ENCODE data around the gene TPD52L2. TPM values are rescaled to one million over a fixed set of nuclear protein-coding genes. Genes with fewer than 3 reads are reported as not detected.
"Not testable (repeated sequence)": the region's sequence is repeated elsewhere in the genome, so short reads cannot be mapped to it uniquely, and the experiment has no call there.

TPD52L2 gene
- total RNA-seq, 1 experiment from 2014 or later, result 129 TPM

DNA sequence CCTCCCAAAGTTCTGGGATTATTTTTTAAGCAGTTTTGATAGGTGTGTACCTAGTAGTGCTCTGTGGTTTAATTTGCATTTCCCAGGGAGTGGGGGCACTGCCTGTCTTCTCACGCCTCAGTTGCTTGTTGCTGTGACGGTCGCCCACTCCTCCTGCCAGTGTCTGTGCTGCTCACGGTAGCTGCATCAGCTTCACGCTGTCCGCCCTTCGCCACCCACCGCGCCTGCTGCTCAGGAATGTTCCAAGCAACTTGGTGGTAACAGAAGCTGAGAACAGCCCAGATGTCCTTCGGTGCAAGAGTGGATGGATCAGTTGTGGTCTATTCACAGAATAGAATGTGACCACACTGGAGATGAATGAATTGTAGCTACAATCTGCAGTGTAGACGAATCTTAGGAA lies 52.7 kb downstream of the TPD52L2 start:
- no peak for DNase-seq (ENCODE audit: low spot score)
- in situ Hi-C loops (cut with HindIII; ENCODE audit: low sequenced_read_pairs), result no loop called here

DNA sequence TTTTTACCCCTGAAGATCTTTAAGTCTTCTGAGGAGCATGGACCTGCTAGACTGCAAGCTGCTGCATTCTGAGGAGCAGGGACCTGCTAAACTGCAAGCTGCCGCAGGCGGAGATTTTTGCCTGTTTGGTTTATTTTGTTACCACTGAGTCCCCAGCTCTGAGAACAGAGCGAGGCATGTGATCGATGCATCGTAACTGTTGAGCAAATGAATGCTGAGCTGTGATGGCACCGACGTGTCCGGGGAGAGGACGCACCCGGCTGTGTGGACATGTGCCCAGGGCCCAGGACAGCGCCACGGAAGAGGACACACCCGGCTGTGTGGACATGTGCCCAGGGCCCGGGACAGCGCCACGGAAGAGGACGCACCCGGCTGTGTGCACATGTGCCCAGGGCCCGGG lies 54.1 kb downstream of the TPD52L2 start:
- DNase-seq (ENCODE audit: low spot score), result no peak
- in situ Hi-C loops (cut with HindIII; ENCODE audit: low sequenced_read_pairs), result no loop called here

DNA sequence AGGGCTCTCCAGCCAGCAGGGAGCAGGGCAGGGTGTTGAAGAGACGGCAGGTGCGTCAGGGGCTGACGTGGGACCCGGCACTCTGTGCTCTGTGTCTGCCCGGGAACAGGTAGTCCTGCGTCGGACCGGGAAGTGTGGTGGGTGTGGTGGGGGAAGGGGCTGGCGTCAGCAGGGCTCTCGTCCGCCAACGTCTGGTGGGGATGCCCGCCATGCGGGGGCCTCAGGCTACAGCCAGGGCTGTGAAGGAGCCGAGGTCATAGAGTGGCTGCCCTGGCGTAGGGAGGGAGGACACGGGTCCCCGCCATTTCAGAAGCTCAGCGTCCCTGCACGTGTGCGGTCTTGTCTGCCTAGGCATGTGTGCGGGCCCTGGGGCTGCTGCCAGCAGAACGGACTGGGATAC lies 55.2 kb downstream of the TPD52L2 start:
- in situ Hi-C loops (cut with HindIII; ENCODE audit: low sequenced_read_pairs), result no loop called here
- DNase-seq (ENCODE audit: low spot score), result no peak

DNA sequence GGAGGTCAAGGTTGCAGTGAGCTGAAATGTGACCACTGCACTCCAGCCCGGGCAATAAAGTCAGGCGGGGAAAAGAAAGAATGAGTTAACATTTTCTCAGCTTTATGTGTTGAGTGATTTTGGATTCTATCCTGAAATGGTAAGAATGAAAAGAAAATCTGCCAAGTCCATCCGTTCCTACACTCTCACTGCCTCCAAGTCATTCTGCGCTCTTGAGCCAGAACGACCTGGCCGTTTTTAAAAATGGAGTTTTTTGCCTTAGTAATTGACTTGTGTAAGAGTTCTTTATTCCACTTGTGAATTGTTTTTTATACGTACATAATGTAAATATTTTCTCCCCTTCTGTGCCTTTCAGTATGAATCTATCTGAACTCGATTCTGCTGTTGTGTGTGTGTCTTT lies 58.6 kb downstream of the TPD52L2 start:
- in situ Hi-C loops (cut with HindIII; ENCODE audit: low sequenced_read_pairs), result no loop called here
- DNase-seq (ENCODE audit: low spot score), result no peak

DNA sequence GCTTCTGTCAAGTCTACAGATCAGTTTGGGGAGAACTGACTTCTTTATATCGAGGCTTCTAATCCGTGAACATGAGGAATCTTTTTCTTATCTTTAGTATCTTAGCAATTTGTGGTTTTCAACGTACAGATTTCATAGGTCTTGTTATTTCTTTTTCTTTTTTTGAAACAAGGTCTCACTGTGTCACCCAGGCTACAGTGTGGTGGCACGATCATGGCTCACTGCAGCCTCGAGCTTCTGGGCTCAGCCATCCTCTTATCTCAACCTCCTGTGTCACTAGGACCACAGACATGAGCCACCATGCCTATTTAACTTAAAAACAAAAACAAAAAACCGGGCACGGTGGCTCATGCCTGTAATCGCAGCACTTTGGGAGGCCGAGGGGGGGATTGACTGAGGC lies 59.2 kb downstream of the TPD52L2 start:
- in situ Hi-C loops (cut with HindIII; ENCODE audit: low sequenced_read_pairs), result no loop called here
- DNase-seq (ENCODE audit: low spot score), result no peak

DNA sequence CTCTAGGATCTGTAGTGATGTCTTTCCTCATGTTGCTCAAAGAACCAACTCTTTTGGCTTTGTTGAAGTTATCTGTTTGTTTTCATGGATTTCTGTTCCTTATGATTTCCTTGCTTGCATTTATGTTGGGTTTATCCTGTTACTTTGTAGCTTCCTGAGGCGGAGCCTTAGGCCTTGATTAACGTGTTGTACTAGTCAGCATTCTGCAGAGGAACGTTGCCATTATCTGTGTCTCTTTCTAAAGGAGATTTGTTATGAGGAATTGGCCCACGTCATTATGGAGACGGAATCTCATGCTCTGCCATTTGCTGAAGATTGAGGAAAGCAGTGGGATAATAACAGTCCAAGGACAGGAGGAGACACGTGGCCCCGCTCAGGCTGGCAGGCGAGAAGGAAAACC lies 61.2 kb downstream of the TPD52L2 start:
- no peak for DNase-seq (ENCODE audit: low spot score)
- in situ Hi-C loops (cut with HindIII; ENCODE audit: low sequenced_read_pairs), result no loop called here

DNA sequence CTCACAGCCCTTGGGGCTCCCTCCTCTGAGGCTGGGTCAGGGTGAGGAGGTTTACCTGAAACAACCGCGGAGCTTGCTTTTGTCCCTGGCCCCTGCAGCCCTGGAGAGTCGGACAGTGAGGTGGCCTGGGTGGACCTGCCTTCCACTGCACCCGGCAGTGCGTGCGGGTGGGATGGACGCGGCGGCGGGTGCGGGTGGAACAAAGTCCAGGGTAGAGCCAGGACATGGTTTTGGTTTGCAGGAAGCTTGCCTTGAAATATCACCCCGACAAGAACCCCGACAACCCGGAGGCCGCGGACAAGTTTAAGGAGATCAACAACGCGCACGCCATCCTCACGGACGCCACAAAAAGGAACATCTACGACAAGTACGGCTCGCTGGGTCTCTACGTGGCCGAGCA lies 64.0 kb downstream of the TPD52L2 start:
- in situ Hi-C loops (cut with HindIII; ENCODE audit: low sequenced_read_pairs), result no loop called here

DNA sequence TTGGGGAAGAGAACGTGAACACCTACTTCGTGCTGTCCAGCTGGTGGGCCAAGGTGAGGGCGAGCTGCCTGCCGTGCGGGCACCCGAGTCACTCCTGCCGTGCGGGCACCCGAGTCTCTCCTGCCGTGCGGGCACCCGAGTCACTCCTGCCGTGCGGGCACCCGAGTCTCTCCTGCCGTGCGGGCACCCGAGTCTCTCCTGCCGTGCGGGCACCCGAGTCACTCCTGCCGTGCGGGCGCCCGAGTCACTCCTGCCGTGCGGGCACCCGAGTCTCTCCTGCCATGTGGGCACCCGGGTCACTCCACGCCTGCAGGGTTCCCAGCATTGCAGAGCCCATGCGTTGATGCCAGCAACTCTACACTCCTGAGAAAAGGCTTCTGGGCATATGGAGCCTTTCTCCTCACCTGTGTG lies 64.4 kb downstream of the TPD52L2 start:
- in situ Hi-C loops (cut with HindIII; ENCODE audit: low sequenced_read_pairs); DNase-seq (ENCODE audit: low spot score): not testable (repeated sequence)

More for the DNA sequence above, 64.0 kb downstream of the TPD52L2 start:
- DNase-seq (ENCODE audit: low spot score), result no peak

DNA sequence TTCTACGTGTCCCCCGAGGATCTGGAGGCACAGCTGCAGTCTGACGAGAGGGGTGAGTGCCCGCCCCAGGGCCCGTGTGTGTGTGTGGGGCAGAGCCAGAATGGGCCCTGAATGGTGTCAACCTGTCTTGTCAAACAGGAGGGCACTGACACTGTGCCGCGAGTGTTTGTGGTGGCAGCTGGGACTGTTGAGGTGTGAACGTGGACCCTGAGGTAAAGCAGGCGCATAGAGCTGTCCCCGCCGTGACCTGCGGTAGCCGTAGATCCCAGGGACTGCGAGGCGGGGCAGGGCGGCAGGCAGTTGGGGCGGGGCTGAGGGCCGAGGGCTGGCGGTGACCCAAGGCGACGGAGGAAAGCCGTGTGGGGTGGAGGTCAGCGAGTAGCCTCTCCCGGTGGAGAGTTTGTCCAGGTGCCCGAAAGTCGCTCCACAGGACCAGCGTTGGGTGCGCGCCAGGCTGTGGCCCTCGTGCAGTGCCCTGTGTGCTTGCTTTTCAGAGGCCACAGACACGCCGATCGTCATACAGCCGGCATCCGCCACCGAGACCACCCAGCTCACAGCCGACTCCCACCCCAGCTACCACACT lies 66.0 kb downstream of the TPD52L2 start:
- no peak for DNase-seq (ENCODE audit: low spot score)
- in situ Hi-C loops (cut with HindIII; ENCODE audit: low sequenced_read_pairs), result no loop called here

DNA sequence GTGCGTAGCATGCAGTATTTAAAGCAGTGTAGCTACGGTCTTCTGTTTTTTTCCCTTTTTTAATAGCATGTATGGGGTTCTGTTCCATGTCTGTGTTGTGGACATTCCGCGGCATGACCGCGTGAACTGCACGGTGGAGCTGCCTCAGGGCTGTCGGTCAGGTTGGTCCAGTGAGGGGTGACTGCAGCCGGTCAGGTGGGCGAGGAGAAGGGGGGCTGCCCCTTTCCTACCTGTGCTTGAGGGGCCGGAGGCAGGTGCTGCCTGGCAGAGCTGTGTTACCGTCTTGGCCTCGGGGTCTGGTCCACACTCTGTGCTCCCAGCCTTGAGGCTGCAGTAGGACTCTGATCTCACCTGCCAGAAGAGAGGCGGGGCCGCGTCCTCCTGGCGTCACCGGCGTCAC lies 66.7 kb downstream of the TPD52L2 start:
- no peak for DNase-seq (ENCODE audit: low spot score)

DNA sequence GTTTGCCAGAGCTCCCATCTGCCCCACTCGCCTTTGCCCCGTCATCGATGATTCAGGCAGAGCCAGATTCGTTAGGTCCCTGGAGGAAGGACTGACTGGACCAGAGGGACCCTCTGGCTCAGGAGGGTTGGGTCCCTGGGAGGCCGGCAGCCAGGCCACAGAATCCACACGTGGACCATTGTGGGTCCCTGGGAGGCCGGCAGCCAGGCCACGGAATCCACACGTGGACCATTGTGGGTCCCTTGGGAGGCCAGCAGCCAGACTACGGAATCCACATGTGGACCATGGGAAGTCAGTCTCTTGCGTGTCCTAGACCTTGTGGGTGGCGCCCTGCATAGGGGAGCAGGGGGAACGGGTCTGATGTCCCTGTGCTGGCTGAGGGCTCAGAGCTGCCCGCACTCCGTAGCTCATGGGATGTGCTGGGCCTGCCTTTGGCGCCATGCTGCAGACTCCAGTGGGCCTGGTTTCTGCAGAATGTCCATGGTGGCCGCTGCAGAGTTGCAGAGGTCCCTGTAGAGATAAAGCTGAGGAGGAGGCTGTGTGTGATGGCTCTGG lies 67.6 kb downstream of the TPD52L2 start:
- in situ Hi-C loops (cut with HindIII; ENCODE audit: low sequenced_read_pairs), result no loop called here
- DNase-seq (ENCODE audit: low spot score), result no peak

More for the DNA sequence above, 66.7 kb downstream of the TPD52L2 start:
- in situ Hi-C loops (cut with HindIII; ENCODE audit: low sequenced_read_pairs), result no loop called here

DNA sequence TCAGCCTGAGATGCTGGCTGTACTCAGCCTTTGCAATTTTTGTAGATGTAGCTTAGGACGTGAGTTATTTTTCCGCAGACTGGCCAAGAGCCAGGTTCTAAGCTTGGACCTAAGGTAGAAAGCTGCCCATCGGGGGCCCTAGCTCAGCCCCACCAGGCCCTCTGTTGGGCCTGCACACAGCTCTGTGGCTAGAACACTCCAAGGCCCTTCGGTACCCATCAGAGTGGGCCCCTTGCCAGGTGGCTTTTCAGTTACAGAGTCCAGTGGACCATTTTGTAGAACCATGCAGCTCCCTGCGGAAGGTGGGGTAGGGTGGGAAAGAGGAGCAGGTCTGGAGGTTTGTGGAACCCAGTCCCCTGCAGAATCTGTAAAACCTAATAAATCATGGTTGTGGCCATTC lies 68.6 kb downstream of the TPD52L2 start:
- peak; percentile 67 for DNase-seq (ENCODE audit: low spot score)
- in situ Hi-C loops (cut with HindIII; ENCODE audit: low sequenced_read_pairs), result no loop called here

DNA sequence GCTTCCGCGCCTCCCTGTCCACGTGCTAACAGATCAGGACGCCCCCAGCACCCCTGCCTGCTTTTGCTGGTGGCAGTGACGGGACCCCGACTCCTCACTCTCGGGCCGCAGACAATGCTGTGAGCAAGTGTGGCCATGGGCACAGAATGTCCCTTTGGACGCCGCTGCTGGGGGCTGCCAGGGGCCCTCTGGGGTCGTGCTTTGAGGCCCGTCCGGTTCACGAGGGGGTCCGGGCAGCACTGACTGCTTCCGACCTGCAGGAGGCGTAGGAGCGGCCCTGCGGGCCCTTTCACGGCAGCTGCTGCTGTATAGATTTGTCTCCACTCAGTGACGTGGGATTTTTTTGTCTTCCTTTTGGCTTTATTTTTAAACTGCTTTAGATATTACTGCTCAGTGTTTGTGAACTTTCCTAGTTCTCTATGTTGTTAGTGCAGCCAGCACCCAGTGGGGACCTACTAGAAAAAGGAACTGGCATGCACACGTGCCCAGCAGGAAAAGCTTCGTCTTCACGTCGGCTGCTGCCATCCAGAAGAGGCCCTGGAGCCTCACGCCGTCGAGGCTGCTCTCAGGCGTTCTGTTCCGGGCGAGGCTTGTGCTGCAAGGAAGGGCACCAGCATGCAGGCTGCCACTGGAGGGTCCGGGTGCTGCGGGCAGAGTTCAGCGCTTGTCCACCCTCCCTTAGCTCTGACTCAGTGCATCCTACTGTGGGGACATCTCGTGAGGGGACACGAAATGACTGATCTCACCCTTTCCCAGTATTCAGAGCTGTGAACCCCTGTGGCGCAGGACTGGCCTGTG lies 69.4 kb downstream of the TPD52L2 start:
- in situ Hi-C loops (cut with HindIII; ENCODE audit: low sequenced_read_pairs), result no loop called here
- DNase-seq (ENCODE audit: low spot score), result no peak

DNA sequence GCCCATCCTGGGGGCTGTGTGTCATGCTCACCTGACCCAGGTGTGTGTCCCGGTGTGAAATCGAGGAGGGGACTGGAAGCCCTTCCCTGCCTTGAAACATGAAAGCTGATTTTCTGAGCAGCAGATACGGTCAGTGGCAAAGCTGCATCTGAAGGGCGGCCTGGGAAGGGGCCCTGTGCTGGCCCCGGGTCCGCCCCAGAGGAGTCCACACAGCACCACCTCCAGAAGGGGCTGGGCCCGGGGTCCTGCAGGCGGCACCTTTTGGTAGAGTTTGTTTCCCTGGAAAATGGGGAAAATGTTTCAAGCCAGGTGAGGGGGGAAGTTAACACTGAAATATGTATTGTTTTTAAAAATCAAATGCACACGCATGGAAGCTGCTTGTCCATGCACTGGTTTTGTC lies 70.4 kb downstream of the TPD52L2 start:
- in situ Hi-C loops (cut with HindIII; ENCODE audit: low sequenced_read_pairs), result no loop called here
- no peak for DNase-seq (ENCODE audit: low spot score)

DNA sequence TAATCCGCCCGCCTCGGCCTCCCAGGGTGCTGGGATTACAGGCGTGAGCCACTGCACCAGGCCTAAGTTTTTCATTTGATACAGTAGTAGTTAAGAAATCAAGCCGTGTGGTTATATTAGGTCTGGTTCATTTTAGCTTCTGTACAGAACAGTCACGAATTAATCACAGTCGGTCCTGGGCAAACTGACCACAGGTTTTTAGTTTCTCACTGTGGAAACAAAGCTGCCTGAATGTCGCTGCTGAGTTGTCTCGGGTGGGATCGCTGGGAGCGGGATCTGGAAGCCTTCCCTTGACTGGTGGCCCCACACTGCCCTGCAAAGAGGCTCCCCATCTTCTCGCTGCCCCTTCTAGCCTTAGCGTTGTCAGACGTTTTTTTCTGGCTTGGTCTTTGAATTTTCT lies 72.5 kb downstream of the TPD52L2 start:
- in situ Hi-C loops (cut with HindIII; ENCODE audit: low sequenced_read_pairs), result no loop called here
- no peak for DNase-seq (ENCODE audit: low spot score)

DNA sequence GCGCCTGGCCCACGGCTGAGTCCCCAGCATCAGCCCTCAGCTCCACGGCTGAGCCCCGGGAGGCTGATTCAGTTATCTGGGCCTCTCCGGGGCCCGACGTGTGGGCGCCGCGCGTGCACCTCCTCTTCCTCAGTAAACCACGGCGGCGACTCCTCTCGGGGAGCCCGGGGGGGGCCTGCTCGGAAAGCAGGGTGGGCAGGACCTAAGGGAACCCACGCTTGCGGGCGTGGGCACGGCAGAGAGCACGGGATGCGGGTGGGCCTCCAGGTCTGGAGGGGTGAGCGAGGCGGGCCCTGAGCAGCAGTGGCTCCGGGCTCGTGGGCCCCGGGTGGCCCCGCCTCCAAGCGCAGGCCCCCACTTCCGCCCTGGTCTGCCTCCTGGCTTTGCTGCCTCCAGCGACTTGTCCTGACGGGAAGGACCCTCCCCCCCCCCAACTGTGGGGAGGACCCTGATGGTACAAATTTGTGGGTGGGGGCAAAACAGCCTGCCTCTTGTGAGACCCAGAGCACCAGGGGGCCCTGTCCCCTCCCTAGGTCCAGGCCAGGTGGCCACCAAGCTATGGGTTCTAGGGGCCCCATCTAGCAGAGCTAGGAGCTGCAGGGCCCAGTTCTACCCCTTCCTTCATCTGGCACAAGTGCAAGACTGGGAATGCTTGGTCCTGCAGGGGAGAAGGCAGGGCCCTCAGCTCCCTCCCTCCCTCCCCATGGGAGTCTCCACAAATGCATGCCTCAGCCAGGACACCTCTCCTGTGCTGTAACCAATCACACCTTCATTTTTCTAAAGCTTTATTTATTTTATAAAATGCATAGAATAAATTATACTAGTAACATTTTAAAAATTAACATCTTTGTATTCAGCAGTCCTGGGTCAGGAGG lies 74.2 kb downstream of the TPD52L2 start:
- DNase-seq (ENCODE audit: low spot score), result no peak
- in situ Hi-C loops (cut with HindIII; ENCODE audit: low sequenced_read_pairs), result no loop called here

DNA sequence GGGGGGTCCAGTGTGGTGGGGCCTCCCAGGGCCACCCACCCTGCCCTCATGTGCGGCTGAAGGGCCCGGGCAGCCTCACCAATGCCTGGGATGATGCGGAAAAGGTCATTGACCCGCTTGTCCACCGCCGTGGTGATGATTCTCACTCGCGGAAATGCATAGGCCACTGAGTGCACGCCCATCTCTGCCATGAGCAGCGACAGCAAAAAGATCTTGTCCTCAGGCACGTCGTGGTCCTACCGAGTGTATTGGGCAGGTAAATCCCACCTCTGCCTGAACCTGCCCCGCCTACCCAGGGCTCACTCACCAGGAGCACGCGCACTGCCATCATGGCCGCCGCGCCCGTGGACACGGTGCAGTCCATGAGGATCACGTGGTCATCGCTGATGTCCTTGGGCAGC lies 75.0 kb downstream of the TPD52L2 start:
- no peak for DNase-seq (ENCODE audit: low spot score)

DNA sequence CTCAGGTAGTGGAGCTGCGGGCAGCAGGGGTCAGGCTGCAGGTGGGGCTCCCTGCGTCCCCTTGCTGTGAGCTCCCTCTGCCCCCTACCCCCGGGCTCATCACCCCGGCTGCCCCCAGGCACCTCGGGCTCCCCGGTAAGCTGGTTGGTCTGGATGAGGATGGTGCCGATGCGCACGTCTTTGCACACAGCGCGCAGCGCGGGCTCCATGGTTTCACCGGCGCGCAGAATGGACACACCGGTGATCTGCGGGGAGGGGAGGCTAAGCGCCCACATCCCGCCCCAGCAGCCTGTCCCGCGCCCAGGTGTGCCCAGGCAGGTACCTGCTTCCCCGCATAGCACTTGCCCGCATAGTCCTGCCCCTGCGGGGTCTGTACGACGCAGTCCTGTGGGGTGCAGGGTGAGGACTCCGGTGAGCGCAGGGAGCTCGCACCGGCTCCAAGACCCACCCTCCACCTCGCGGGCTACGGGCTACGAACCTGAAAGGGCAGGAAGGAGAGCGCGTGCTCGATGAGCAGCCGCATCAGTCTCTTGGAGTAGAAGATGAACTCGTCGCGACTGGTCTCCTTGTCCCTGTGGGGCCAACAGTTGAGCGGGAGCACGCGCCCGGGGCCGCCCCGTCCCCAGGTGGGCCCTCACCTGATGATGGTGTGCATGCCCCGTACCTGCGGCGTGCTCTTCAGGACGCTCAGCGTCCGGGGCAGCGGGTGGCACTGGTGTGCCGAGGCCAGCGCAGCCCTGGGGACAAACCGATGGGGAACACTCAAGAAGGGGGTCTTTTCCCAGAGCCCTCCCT lies 75.6 kb downstream of the TPD52L2 start:
- DNase-seq (ENCODE audit: low spot score), result no peak
- in situ Hi-C loops (cut with HindIII; ENCODE audit: low sequenced_read_pairs), result no loop called here

More for the DNA sequence above, 75.0 kb downstream of the TPD52L2 start:
- in situ Hi-C loops (cut with HindIII; ENCODE audit: low sequenced_read_pairs), result no loop called here

Data from G401 (cell line).